Measurements from ENCODE around the gene LRRC4C.

DNA sequence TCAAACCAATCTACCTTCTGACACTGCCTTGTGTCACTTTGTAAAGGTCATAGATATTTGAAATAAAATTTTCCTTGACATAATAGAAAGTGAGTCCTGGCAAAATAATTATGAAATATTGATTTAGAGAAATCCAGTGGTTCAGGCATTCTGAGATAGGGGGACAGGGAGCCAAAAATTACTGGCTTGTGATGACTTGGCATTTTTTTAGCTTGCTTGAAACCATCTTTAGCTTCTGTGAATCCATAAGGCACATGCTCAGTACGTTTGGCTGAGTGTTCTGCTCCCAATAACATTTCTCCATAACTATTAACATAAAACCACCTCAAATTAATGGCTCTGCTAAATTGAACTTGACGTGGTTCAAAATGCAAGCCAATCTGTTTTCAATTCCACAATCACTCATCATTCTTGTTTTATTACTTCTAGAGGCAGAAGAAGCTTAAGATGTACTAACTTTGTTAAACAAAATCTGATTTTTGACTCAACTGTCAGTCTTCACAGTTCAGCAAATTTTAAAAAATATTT, 209.0 kb downstream of the LRRC4C start:
- TF ChIP-seq POLR2A (IDR thresholded peaks at IDR 0.05) (no peak), EP300 (IDR thresholded peaks at IDR 0.05) (no peak), POLR2AphosphoS5 (IDR thresholded peaks at IDR 0.05) (no peak)
- TF ChIP-seq, protein P1, sequence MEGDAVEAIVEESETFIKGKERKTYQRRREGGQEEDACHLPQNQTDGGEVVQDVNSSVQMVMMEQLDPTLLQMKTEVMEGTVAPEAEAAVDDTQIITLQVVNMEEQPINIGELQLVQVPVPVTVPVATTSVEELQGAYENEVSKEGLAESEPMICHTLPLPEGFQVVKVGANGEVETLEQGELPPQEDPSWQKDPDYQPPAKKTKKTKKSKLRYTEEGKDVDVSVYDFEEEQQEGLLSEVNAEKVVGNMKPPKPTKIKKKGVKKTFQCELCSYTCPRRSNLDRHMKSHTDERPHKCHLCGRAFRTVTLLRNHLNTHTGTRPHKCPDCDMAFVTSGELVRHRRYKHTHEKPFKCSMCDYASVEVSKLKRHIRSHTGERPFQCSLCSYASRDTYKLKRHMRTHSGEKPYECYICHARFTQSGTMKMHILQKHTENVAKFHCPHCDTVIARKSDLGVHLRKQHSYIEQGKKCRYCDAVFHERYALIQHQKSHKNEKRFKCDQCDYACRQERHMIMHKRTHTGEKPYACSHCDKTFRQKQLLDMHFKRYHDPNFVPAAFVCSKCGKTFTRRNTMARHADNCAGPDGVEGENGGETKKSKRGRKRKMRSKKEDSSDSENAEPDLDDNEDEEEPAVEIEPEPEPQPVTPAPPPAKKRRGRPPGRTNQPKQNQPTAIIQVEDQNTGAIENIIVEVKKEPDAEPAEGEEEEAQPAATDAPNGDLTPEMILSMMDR (IDR thresholded peaks at IDR 0.05) = no peak

Measured in gastroesophageal sphincter (tissue), 3 donors.